Jurkat, Clone E6-1 (cell line): ENCODE measurements around the gene PSMF1.

Experiments used
- DNase-seq: peaks from one replicate; pipeline ENCODE4 v3.0.0-alpha.2; 2011; ENCODE audit warnings: low read depth, low spot score
- H3K4me3 ChIP-seq: 2 replicates; pipeline ENCODE4 v1.5.1; 2011; ENCODE audit warnings: mild to moderate bottlenecking, low read length, control low read depth, moderate library complexity

Gene PSMF1

DNA sequence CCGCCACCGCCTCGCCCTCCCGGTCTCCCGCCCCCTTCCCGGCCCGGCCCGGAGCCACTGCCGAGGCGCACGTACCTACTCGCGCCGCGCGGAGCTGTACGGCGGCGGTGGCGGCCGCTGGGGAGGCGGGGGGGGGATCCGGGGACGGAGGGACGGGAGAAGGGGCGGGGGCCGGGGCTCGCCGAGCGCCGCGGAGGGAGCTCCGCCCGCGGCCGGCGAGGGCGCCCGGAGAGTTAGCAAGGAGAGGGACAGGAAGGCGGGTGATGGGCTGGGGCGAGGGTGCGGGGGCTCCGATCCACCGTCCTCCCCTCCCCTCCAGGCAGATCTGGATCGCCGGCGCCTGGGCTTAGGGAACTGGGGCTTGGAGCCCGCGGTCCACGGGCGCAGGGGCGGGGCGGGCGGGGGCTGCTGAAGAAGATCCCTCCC lies 66.9 kb downstream of the PSMF1 start:
- H3K4me3 ChIP-seq, result peak overlapping the region; percentile 41
- DNase-seq, result no peak

- peak overlapping the region; percentile 41 for H3K4me3 ChIP-seq
- DNase-seq, result peak; percentile 48
These were observed 67.5 kb downstream of the PSMF1 start for GRCh38 chr20:1185790-1186334.

GRCh38 chr20:1186367-1186991 lies 68.1 kb downstream of the PSMF1 start:
- DNase-seq, result no peak

GRCh38 chr20:1187605-1188171 lies 69.3 kb downstream of the PSMF1 start:
- no peak overlapping the region for H3K4me3 ChIP-seq
- DNase-seq, result no peak

More at GRCh38 chr20:1186367-1186991, 68.1 kb downstream of the PSMF1 start:
- H3K4me3 ChIP-seq, result no peak overlapping the region

GRCh38 chr20:1188347-1188746 lies 69.9 kb downstream of the PSMF1 start:
- no peak for DNase-seq
- H3K4me3 ChIP-seq, result no peak overlapping the region

DNA sequence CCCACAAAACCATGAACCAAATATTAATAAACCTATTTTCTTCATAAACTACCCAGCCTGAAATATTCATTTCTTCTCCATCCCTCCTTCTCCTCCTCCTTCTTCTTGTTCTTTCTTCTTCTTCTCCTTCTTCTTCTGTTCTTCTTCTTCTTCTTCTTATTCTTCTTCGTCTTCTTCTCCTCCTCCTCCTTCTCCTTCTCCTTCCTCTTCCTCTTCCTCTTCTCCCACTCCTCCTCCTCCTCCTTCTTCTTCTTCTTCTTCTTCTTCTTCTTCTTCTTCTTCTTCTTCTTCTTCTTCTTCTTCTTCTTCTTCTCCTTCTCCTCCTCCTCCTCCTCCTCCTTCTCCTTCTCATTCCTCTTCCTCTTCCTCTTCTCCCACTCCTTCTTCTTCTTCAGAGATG lies 71.4 kb downstream of the PSMF1 start:
- DNase-seq, result no peak
- H3K4me3 ChIP-seq, result no peak overlapping the region

GRCh38 chr20:1190847-1191246 lies 72.4 kb downstream of the PSMF1 start:
- H3K4me3 ChIP-seq, result no peak overlapping the region
- no peak for DNase-seq

DNA sequence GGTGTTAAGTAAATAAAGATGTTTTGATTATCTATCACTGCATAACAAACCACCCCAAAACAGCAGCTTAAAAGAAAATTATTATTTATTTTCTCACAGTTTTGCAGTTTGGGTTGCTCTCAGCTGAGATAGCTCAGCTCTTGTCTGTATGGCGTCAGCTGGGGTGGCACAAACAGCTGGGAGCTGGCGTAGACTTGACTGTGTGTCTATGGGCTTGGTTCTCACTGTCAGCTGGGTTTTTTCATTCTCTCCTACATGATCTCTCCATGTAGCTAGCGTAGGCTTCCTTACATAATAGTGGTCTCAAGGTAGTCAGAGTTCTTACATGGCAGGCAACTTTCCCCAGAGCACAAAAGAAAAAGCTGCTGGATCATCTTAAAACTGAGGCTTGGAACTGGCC lies 72.9 kb downstream of the PSMF1 start:
- DNase-seq, result no peak
- H3K4me3 ChIP-seq, result no peak overlapping the region

DNA sequence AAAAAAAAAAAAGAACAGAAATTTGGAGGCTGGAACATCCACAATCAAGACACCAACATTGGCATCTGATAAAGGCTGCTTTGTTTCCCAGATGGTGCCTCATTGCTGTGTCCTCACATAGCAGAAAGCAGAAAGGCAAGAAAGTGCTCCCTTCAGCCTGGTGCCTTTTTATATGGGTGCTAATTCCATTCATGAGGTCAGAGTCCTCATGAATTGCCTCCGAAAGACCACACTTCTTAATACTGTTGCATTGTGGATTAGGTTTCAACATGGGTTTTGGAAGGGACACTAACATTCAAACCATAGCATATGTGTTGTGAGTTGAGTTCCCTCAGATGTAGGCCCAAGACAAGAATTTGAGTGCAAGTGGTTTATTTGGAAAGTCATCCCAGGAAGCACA lies 76.8 kb downstream of the PSMF1 start:
- no peak for DNase-seq
- no peak overlapping the region for H3K4me3 ChIP-seq

GRCh38 chr20:1196634-1197033 lies 78.2 kb downstream of the PSMF1 start:
- no peak overlapping the region for H3K4me3 ChIP-seq
- no peak for DNase-seq

DNA sequence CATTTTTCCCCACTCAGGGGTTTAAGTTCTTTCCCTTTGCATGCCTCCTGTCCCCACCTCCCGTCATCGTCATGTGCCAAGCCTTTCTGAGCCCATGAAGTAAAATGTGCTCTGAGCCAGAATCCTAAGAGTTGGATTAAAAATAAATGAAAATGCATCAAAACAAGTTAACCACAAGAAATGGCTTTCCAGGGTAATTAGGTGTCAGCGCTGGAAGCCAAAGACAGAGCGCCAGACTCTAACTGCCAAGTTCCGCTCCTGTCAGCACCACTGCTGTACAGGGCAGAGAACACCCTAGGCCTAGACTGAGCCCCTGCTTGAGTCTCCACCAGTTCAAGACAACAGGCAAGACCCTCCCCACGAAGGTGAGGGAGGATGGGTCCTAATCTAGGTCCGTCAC lies 79.4 kb downstream of the PSMF1 start:
- DNase-seq, result no peak
- no peak overlapping the region for H3K4me3 ChIP-seq

- DNase-seq, result no peak
- H3K4me3 ChIP-seq, result no peak overlapping the region
These were observed 80.3 kb downstream of the PSMF1 start for GRCh38 chr20:1198751-1199150.

DNA sequence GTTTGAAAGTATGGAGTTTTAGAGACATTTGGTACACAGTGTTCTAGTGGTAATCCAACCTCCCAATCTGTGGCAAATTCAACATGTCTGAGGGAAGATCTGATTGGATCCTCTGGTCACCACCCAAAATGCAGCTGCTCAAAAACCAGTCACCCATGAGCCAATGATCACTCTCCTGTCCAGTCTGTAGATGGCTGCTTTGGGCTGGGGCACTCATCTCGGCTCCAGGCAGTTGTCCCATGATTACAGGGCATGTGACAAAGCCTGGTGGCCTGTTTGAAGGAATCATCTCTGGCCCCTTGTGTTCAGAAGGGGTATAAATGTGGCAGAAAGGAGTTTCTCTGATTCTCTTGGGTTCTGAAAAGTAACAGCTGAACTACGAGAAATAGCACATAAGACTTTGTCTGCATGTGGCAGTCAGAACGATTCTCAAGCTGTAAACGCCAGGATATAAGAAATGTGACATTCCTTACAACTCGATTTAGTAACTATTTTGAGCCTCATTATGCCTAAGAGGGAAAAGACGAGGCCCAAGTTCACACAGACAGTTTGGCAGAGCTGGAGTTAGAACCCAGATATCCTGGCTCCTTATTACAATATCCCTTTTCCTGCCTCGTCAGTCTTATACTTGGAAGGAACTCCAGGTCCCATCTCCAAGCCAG lies 80.9 kb downstream of the PSMF1 start:
- H3K4me3 ChIP-seq, result no peak overlapping the region
- no peak for DNase-seq

GRCh38 chr20:1199964-1200363 lies 81.6 kb downstream of the PSMF1 start:
- no peak for DNase-seq
- H3K4me3 ChIP-seq, result no peak overlapping the region

- H3K4me3 ChIP-seq, result no peak within 1 kb of the TSS
- no peak for DNase-seq
These were observed 84.5 kb downstream of the PSMF1 start, which contains the start of gene C20orf202 for GRCh38 chr20:1202762-1203504. Gene C20orf202, plus strand, starts transcription at chr20:1203454. Its CDS starts 132 bp downstream, at chr20:1203586.

GRCh38 chr20:1203630-1204029 lies 85.2 kb downstream of the PSMF1 start:
- no peak overlapping the region for H3K4me3 ChIP-seq
- no peak for DNase-seq

GRCh38 chr20:1204113-1204512 lies 85.7 kb downstream of the PSMF1 start:
- H3K4me3 ChIP-seq, result no peak overlapping the region
- DNase-seq, result no peak

DNA sequence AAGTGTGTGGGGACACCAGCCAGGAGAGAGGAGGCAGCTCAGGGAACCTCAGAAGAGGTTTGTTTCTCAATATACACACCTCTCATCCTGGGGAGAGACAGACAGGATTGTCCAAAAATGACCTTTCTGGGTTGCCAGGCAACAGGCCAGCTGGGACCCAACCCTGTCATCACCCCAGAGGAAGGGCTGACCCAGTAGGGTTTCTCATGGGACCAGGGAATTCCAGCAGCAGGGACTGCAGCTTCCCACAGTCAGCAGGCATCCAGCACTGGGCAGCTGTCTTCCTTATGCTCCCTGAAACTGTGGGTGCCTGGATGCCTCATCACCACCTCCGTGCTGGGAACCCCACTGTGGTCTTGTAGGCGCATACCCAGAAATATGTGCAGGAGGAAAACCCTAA lies 86.2 kb downstream of the PSMF1 start:
- no peak for DNase-seq
- H3K4me3 ChIP-seq, result no peak overlapping the region

DNA sequence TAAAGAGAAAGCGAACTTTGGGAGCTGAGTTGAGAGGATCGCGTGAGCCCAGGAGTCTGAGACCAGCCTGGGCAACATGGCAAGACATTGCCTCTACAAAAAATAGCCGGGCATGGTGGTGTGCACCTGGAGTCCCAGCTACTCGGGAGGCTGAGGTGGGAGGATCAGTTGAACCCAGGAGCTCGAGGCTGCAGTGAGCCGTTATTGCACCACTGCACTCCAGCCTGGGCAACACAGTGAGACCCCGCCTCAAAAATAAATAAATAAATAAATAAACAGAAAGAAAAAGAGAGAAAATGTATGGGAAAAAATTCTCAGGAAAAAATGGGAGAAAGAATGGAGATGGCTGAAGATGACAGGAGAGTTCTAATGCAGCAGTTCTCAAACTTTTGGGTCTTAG lies 87.4 kb downstream of the PSMF1 start:
- H3K4me3 ChIP-seq, result no peak overlapping the region
- no peak for DNase-seq
